Fibroblast of the aortic adventitia (primary cell): ENCODE data around the gene NBEA. TPM values are rescaled to one million over a fixed set of nuclear protein-coding genes. Genes with fewer than 3 reads are reported as not detected.

Experiments
- DNase-seq: peaks from one replicate; pipeline ENCODE4 v3.0.0-alpha.2; 2010; ENCODE audit warnings: low read depth
- H3K4me3 ChIP-seq: 2 replicates; pipeline ENCODE4 v1.5.1; 2011; ENCODE audit warnings: low read depth, mild to moderate bottlenecking, control low read depth, low read length, moderate library complexity
- total RNA-seq: library from RNA; depleted of rRNA; stranded (reverse); fragments of >200 nt; gene quantifications from 2 replicates; pipeline ENCODE4 v1.2.3, GENCODE V29; 2012; ENCODE audit warnings: low replicate concordance
- TF ChIP-seq, protein P1 (sequence below): IDR thresholded peaks from 2 replicates; pipeline ENCODE4 v1.5.1; 2011; ENCODE audit warnings: mild to moderate bottlenecking, low read length, control low read depth, inconsistent platforms; ENCODE audit not compliant: insufficient read depth

NBEA gene
- total RNA-seq, 1 donor, result 6.9 TPM

- H3K4me3 ChIP-seq, result no peak overlapping the region
- no peak for DNase-seq
- TF ChIP-seq, protein P1, sequence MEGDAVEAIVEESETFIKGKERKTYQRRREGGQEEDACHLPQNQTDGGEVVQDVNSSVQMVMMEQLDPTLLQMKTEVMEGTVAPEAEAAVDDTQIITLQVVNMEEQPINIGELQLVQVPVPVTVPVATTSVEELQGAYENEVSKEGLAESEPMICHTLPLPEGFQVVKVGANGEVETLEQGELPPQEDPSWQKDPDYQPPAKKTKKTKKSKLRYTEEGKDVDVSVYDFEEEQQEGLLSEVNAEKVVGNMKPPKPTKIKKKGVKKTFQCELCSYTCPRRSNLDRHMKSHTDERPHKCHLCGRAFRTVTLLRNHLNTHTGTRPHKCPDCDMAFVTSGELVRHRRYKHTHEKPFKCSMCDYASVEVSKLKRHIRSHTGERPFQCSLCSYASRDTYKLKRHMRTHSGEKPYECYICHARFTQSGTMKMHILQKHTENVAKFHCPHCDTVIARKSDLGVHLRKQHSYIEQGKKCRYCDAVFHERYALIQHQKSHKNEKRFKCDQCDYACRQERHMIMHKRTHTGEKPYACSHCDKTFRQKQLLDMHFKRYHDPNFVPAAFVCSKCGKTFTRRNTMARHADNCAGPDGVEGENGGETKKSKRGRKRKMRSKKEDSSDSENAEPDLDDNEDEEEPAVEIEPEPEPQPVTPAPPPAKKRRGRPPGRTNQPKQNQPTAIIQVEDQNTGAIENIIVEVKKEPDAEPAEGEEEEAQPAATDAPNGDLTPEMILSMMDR, result no peak
Observed at GRCh38 chr13:35252536-35253205, 310.6 kb downstream of the NBEA start.

DNA sequence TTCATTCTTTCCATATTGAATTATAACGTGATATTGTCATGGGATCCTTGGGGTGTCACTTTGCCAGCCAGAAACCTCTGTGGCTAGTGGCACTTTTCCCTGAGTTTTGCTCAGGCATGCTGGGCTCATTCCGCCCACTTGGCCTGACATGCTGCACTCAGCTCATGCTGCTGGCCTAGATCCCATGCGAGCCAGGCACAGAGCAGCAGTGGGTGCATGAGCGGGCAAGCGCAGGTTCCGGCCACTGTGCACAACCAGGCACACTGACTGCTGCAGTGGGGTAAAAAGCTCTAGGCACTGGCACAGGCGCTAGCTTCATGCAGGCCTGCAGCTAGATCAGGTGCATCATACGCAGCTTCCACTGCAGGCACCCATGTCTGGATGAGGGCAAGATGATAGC is 313.2 kb downstream of the NBEA start:
- DNase-seq, result no peak
- TF ChIP-seq, protein P1, result no peak
- no peak overlapping the region for H3K4me3 ChIP-seq

DNA sequence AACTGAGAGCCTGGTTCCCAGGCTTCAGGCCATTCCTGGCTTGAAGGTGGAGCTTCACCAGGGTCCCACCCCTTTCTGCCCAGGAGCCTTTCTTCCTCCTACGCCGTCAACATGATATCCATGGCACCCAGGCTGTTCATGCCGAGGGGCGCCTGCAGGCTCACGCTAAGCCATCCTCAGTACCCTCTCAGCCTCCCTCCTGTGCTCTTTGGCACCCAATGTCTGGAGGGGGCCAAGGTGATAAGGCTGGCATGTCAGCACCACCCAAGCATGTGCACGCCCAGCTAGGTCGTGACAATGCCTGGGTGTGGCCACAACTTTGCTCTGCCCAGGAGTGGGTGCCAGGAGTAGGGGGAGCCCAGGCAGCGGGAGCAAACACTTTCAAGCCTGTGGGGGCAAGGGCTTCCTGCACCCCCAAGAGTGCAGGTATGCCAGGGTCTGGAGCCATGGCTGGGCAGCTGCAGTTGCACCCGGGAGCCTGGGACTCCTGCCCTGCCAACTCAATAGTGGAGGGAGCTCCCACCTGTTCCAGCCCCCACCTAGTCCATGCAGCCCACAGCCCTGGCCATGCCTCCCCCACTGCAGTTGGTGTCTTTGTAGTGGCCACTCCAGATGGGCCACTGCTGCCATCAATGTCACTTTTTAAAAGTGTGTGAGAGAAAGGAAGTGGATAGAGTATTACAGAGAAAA is 314.5 kb downstream of the NBEA start:
- TF ChIP-seq, protein P1, result no peak
- DNase-seq, result no peak
- no peak overlapping the region for H3K4me3 ChIP-seq

- TF ChIP-seq, protein P1, result no peak
Observed at GRCh38 chr13:35260316-35260715, 318.2 kb downstream of the NBEA start.

DNA sequence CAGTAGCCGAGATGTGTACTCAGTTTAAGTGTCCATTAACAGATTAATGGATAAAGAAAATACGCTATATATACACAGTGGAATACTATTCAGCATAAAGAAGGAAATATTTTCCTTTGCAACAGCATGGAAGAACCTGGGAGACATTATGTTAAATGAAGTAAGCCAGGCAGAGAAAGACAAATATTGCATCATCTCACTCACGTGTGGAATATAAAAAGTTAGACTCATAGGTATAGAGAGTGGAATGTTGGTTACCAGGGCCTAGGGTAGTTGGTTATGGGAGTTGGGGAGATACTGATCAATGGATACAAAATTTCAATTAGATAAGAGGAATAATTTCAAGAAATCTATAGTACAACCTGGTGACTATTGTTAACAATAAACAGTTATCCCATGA is 324.3 kb downstream of the NBEA start:
- no peak overlapping the region for H3K4me3 ChIP-seq
- no peak for DNase-seq
- TF ChIP-seq, protein P1, result no peak

More at GRCh38 chr13:35260316-35260715, 318.2 kb downstream of the NBEA start:
- no peak for DNase-seq
- H3K4me3 ChIP-seq, result no peak overlapping the region

DNA sequence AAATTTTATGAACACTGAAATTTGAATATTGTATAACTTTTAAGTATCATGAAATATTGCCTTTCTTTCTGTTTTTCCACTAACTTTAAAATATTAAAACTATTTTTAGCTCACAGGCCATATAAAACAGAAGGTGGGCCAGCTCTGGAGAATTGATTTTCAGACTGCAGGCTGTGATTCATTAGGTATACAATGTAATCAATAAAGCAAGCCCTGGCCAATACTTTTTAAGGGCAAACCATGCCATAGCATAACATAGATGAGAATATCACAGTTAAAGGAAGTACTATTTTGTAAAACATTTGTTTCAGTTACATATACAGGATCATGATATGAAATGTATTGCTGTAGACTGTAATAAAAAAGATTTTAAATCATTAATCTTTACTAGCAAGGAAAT is 336.8 kb downstream of the NBEA start:
- H3K4me3 ChIP-seq, result no peak overlapping the region

More for the DNA sequence above, 336.8 kb downstream of the NBEA start:
- no peak for DNase-seq
- TF ChIP-seq, protein P1, result no peak
